ENCODE results near the gene KRTAP19-5.

The KRTAP19-5 gene

GRCh38 chr21:30502041-30502440, at the start of gene KRTAP19-5:
Gene KRTAP19-5 (minus strand): TSS chr21:30502141. CDS start chr21:30502090, 51 bp downstream.
- DNase-seq, result no peak

- DNase-seq, result no peak
Observed at GRCh38 chr21:30541764-30542163, 39.8 kb upstream of the KRTAP19-5 start, which contains the start of gene KRTAP19-6. Gene KRTAP19-6 (minus strand): TSS chr21:30541864. CDS start chr21:30541833, 31 bp downstream.

DNA sequence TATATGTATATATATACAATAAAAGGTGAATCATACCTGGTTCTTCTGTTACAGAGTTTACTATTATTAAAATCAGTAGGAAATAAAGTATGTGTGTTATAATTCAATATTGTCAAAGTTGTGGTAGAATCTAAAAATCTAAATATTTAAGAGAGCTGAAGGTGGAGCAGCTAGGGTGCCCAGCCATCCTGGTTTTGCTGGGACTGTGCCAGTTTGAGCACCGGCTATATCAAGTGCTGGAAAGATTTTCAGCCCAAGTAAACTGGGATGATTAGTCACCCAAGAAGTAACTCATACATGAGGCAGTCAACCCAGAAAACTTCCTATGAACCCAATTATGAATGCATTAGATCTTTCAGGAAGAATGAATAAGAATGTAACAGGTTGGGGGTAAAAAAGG, 16.9 kb upstream of the KRTAP19-5 start:
- no peak for DNase-seq

DNA sequence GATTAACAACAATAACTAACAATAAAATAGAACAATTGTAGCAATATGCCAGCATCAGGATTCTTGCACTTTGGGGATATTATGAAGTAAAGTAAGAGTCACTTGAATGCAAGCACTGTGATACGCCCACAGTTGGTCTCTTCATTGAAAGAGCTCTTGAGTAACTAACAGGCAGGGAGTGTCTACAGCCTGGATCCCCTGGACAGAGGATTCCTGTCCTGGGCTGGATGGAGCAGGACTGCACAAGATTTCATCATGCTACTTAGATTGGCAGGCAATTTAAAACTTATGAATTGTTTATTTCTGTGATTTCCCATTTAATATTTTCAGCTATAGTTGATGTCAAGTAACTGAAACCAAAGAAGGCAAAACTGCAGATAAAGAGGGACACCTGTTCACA, 13.7 kb upstream of the KRTAP19-5 start:
- DNase-seq, result no peak

- DNase-seq, result peak; percentile 38
Observed at GRCh38 chr21:30505621-30506205, 3.8 kb upstream of the KRTAP19-5 start.

GRCh38 chr21:30497065-30497464, 4.9 kb downstream of the KRTAP19-5 start, which contains the start of gene KRTAP19-4:
Gene KRTAP19-4 (minus strand): TSS chr21:30497165. CDS start chr21:30497110, 55 bp downstream.
- DNase-seq, result no peak

DNA sequence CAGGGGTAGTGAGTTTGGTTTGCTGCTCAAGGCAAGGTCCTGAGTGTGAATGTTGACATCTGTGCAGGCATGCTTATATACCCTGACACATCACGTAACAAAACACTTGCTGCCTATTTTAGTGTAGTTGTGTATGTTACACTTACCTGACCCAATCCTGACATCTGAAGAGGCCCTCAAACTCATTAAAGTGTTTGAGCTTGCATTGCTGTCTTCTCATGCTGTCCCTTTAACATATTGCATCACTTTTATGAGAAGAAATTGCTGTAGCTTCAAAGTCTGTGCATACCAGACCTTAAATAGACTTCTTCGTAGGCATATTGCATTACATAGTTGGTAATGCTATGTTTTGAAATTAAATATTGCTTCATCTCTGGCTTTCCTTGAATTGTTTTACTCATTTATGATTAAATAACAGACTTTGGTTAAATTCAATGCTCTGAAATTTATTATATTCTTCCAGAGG, 9.9 kb downstream of the KRTAP19-5 start, which contains the start of gene KRTAP19-3:
Gene KRTAP19-3, minus strand, starts transcription at position 51 of the 466 bp plus-strand sequence. CDS start 56 bp downstream, outside the sequence.
- no peak for DNase-seq

DNA sequence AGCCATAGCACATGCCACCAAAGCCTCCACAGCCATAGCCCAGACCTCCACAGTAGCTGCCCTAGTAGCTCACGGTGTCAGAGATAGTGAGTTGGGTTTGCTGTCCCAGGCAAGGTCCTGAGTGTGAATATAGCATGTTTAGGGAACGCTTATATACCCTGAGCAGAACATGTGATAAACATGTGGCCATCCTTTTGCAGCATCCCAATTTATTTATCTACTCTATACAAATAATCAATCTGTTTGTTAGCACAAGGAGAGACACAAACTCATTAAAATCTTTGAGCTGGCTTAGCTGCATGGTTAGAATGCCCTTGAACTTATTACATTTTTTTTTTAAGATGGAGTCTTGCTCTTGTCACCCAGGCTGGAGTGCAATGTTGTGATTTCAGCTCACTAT, 14.6 kb downstream of the KRTAP19-5 start, which contains the start of gene KRTAP19-2:
Gene KRTAP19-2, minus strand, starts transcription at position 101 of the 400 bp plus-strand sequence. Its CDS starts 88 bp downstream, at position 13.
- DNase-seq, result no peak

GRCh38 chr21:30486180-30486579, 15.8 kb downstream of the KRTAP19-5 start:
- DNase-seq, result no peak

- no peak for DNase-seq
Observed at GRCh38 chr21:30482130-30482529, 19.8 kb downstream of the KRTAP19-5 start.

DNA sequence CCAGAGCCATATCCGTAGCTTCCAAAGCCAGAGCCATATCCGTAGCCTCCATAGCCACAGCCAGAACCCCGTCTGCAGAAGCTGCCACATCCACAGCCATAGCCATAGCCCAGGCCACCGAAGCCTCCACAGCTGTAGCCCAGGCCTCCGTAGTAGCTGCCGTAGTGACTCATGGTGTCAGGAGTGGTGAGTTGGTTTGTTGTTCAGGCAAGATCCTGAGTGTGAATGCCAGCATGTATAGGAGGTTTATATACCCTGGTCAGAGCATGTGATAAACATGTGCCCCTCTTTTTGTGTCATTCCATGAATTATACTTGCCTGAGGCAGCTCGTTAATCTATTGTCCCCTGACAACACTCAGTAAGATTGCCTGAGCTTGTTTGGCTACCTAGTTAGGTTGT, 21.8 kb downstream of the KRTAP19-5 start, which contains the start of gene KRTAP19-1:
Gene KRTAP19-1, minus strand, starts transcription at position 223 of the 400 bp plus-strand sequence. Its CDS starts 50 bp downstream, at position 173.
- no peak for DNase-seq

DNA sequence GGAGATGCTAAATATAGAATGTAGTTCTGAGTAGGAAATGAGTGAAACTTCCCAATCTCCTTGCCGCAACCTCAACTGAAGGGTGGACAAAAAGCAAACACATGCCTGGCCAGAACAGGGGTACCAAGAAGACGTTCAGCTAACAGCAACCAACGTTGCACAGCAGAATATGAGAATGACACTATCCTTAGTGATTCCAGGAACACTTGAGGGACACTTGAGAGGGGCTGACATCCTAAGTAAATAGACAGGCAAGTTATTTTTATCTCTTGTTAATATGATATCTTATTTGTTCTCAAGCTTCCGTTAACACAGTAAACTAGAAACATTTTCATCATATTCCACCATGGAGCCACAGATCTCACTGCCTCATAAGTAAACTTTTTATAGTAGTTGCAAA, 22.7 kb downstream of the KRTAP19-5 start:
- DNase-seq, result no peak

DNA sequence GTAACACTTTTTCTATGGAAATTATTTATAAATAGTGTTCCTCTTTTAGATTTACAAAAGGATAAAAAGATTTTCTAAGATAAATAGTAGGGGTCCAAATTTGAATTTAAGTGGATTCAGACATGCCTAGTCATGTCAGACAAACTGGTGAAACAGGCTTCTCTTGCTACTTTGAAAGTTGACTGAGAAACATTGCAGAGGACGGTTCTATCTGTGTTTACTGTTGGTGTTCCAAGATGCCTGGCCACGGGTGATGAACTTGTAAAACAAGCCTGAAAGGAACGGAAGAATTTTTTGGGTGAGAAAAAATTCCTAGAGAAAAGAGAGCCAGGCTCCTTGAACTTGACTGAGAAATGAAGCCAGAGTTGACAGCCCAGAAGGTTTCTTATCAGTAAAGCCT, 23.9 kb downstream of the KRTAP19-5 start:
- no peak for DNase-seq

DNA sequence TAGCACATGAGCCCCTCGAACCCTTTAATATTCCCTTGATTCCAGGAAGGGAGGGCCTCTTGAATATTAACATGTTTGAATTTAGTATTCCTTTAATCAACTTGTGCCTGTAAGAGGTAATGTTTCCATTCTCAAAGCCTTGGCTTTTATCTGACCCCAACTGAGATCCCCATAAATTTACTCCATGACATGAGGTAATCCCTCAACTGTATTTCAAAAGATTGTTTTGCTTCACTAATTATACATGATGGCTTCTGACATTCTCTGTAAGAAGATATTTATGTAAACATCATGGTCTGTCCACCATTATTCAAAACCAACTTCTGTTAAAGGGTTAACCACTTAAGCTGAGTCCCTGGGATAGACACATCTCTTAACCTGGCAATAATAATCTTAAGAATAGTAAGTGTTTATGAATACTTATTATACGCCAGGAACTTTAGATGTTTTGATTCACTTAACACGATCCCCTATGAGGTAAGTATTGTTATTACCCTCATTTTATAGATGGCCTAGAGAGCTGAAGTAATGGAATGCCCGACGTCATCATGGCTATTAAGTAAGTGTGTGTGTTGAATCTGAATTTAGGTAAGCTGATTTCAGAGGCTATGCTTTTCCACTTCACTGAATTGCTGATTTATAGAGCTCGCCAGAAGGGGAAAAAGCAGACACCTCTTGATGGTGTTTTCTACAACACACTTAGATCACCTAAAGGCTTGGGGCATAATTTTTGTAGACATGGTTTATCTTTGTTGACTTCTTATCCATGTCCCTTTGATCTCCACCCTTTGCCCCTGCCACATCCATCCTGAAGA, 32.8 kb downstream of the KRTAP19-5 start:
- no peak for DNase-seq

- peak; percentile 0 for DNase-seq
Observed at GRCh38 chr21:30463713-30464112, 38.2 kb downstream of the KRTAP19-5 start.

Data from activated CD4-positive, alpha-beta T cell treated with anti-CD3 and anti-CD28 coated beads, Interleukin-10, Interleukin-2, amounts not matched to agents 100 ng/mL and 50 ng/mL, durations not matched to agents 16 hours and 8 hours (primary cell).